ENCODE results near the gene SLC15A4.

GRCh38 chr12:128848371-128848770 lies 24.6 kb upstream of the SLC15A4 start:
- TF ChIP-seq CTCF (conservative IDR thresholded peaks at IDR 0.05 in 1 of 2, IDR thresholded peaks at IDR 0.05 in 1 of 2; ENCODE audit: low read depth in 1 of 2, low read length in 2 of 2) (no peak), EZH2 (IDR thresholded peaks at IDR 0.05; ENCODE audit: low read length, missing control alignments) (no peak)

Data from fibroblast of lung (primary cell).